ENCODE results near the gene CLEC19A.
"Not testable (repeated sequence)": the region's sequence is repeated elsewhere in the genome, so short reads cannot be mapped to it uniquely, and the experiment has no call there.

GRCh38 chr16:19321186-19321585 is 35.7 kb downstream of the CLEC19A start:
- TF ChIP-seq CTCF (conservative IDR thresholded peaks at IDR 0.05; ENCODE audit: low read length); EZH2phosphoT487 (IDR thresholded peaks at IDR 0.05; ENCODE audit: borderline replicate concordance, low read depth, low read length): not testable (repeated sequence)

Measured in OCI-LY7 (cell line).